Measurements from ENCODE around the gene IL1A. TPM values are rescaled to one million over a fixed set of nuclear protein-coding genes. Genes with fewer than 3 reads are reported as not detected.

The IL1A gene
- total RNA-seq, 1 experiment from 2014 or later = 6.3 TPM

GRCh38 chr2:112776113-112776512 is 8.2 kb downstream of the IL1A start:
- ChIA-PET POLR2A (ENCODE audit: low non-redundant PET) (interaction anchor here (0.5 kb wide), 1 partner anchor 17 kb away, joined by 5 read pairs; no protein-coding TSS in a partner anchor), CTCF (no interaction called here)
- no peaks in the 10 kb centered on the region for H3K36me3 ChIP-seq (ENCODE audit: insufficient read depth, low read length, poor library complexity, severe bottlenecking)
- TF ChIP-seq EZH2 (IDR thresholded peaks at IDR 0.05; ENCODE audit: borderline replicate concordance, low read depth, low read length, poor library complexity, severe bottlenecking) (no peak), CTCF (conservative IDR thresholded peaks at IDR 0.05; ENCODE audit: low read depth, low read length) (no peak)
- intact Hi-C loops (cut with micrococcal nuclease; ENCODE audit: unreplicated experiment) = no loop called here
- no peak overlapping the region for H3K4me3 ChIP-seq (ENCODE audit: low read depth, low read length, poor library complexity, severe bottlenecking)
- no peak for DNase-seq (ENCODE audit: low spot score)
- H3K27me3 ChIP-seq (replicated peaks; ENCODE audit: insufficient read depth, low read depth, low read length, poor library complexity) = no peaks in the 10 kb centered on the region
- H3K4me1 ChIP-seq (ENCODE audit: insufficient read depth, low read length, poor library complexity, severe bottlenecking) = no peaks in the 10 kb centered on the region
- no peaks in the 10 kb centered on the region for H3K9me3 ChIP-seq (ENCODE audit: low read depth, low read length, poor library complexity, severe bottlenecking)
- BruUV-seq (replicated peaks) = no TSS peak
- H3K27ac ChIP-seq (ENCODE audit: low read depth, low read length, poor library complexity, severe bottlenecking) = no peak overlapping the region

DNA sequence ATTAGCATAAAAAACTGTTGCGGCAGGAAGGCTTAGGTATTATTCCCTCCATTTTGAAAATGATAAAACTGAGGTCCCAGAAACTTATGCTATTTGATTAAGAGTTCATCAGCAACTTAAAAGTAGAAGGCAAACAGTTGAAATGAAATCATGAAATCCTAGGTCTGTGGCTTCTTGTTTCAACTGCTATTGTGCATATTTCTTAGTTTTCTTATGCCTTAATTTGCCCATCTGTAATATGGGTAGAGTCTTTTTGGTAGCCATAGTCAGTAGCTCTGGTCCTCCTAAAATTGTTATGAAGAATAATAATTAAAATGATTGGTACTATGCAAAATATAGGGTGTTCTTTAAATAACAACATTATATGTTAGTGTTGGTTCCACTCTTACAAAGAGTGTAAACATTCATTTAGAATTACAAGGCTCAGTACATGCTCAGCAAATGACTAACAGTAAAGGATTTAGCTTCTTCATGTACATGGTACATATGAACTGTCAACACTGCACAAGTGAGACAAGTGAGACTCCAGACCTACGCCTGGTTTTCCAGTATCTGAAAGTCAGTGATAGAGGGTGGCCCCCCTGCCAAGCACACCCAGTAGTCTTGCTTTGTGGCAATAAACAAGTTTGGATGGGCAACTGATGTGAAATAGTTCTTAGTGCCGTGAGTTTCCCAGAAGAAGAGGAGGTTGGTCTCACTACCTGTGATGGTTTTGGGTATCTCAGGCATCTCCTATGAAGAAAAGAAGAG is 9.6 kb downstream of the IL1A start:
- no peak for DNase-seq (ENCODE audit: low spot score)
- no TSS peak for BruUV-seq (replicated peaks)
- H3K4me3 ChIP-seq (ENCODE audit: low read depth, low read length, poor library complexity, severe bottlenecking) = no peak overlapping the region
- no peaks in the 10 kb centered on the region for H3K27me3 ChIP-seq (replicated peaks; ENCODE audit: insufficient read depth, low read depth, low read length, poor library complexity)
- no peak for TF ChIP-seq EZH2 (IDR thresholded peaks at IDR 0.05; ENCODE audit: borderline replicate concordance, low read depth, low read length, poor library complexity, severe bottlenecking)
- ChIA-PET POLR2A (ENCODE audit: low non-redundant PET) (no interaction called here), CTCF (no interaction called here)
- no peaks in the 10 kb centered on the region for H3K9me3 ChIP-seq (ENCODE audit: low read depth, low read length, poor library complexity, severe bottlenecking)
- H3K4me1 ChIP-seq (ENCODE audit: insufficient read depth, low read length, poor library complexity, severe bottlenecking) = no peaks in the 10 kb centered on the region
- H3K36me3 ChIP-seq (ENCODE audit: insufficient read depth, low read length, poor library complexity, severe bottlenecking) = no peaks in the 10 kb centered on the region
- intact Hi-C loops (cut with micrococcal nuclease; ENCODE audit: unreplicated experiment) = no loop called here
- H3K27ac ChIP-seq (ENCODE audit: low read depth, low read length, poor library complexity, severe bottlenecking) = no peak overlapping the region

- Histone ChIP-seq H3K4me3 (ENCODE audit: low read depth, low read length, poor library complexity, severe bottlenecking) (no peak overlapping the region), H3K4me1 (ENCODE audit: insufficient read depth, low read length, poor library complexity, severe bottlenecking) (no peaks in the 10 kb centered on the region), H3K27me3 (replicated peaks; ENCODE audit: insufficient read depth, low read depth, low read length, poor library complexity) (no peaks in the 10 kb centered on the region), H3K36me3 (ENCODE audit: insufficient read depth, low read length, poor library complexity, severe bottlenecking) (no peaks in the 10 kb centered on the region), H3K9me3 (ENCODE audit: low read depth, low read length, poor library complexity, severe bottlenecking) (no peaks in the 10 kb centered on the region), H3K27ac (ENCODE audit: low read depth, low read length, poor library complexity, severe bottlenecking) (no peak overlapping the region)
- ChIA-PET CTCF (no interaction called here), POLR2A (ENCODE audit: low non-redundant PET) (no interaction called here)
- intact Hi-C loops (cut with micrococcal nuclease; ENCODE audit: unreplicated experiment) = no loop called here
- DNase-seq (ENCODE audit: low spot score) = no peak
- BruUV-seq (replicated peaks) = no TSS peak
- TF ChIP-seq CTCF (conservative IDR thresholded peaks at IDR 0.05; ENCODE audit: low read depth, low read length) = no peak
- no peak for TF ChIP-seq EZH2 (IDR thresholded peaks at IDR 0.05; ENCODE audit: borderline replicate concordance, low read depth, low read length, poor library complexity, severe bottlenecking)
Measured at GRCh38 chr2:112773556-112773955, 10.7 kb downstream of the IL1A start.
